MM.1S (cell line): ENCODE results near the gene SIT1.

Experiments
- EZH2 ChIP-seq: fragments of 300-600 bp; sonication (generic); optimal IDR thresholded peaks from 2 replicates; pipeline ENCODE3; 2017; ENCODE audit warnings: low read depth, mild to moderate bottlenecking, antibody characterized with exemption, low read length, mixed read lengths
- TF ChIP-seq, protein P1 (sequence below): fragments of 300-600 bp; sonication (generic); IDR thresholded peaks from 2 replicates; pipeline ENCODE4 v1.5.1; 2016; ENCODE audit warnings: antibody characterized with exemption, low read length, mixed read lengths

- TF ChIP-seq, protein P1, sequence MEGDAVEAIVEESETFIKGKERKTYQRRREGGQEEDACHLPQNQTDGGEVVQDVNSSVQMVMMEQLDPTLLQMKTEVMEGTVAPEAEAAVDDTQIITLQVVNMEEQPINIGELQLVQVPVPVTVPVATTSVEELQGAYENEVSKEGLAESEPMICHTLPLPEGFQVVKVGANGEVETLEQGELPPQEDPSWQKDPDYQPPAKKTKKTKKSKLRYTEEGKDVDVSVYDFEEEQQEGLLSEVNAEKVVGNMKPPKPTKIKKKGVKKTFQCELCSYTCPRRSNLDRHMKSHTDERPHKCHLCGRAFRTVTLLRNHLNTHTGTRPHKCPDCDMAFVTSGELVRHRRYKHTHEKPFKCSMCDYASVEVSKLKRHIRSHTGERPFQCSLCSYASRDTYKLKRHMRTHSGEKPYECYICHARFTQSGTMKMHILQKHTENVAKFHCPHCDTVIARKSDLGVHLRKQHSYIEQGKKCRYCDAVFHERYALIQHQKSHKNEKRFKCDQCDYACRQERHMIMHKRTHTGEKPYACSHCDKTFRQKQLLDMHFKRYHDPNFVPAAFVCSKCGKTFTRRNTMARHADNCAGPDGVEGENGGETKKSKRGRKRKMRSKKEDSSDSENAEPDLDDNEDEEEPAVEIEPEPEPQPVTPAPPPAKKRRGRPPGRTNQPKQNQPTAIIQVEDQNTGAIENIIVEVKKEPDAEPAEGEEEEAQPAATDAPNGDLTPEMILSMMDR = no peak
- no peak for TF ChIP-seq EZH2
Observed at GRCh38 chr9:35687306-35687705, 36.6 kb upstream of the SIT1 start.
